Activated CD4-positive, alpha-beta T cell treated with anti-CD3 and anti-CD28 coated beads, Interleukin-2, amount 50 U/mL, for 24 hours (primary cell): ENCODE results near the gene TGOLN2.
"Not testable (repeated sequence)": the region's sequence is repeated elsewhere in the genome, so short reads cannot be mapped to it uniquely, and the experiment has no call there.

Experiments used
- DNase-seq, 2 donors: peaks; one replicate each; pipeline ENCODE4 v3.0.0-alpha.2; 2020; ENCODE audit warnings: low read depth in 1 of 2, low spot score in 1 of 2

The TGOLN2 gene

GRCh38 chr2:85327822-85328617 is at the start of gene TGOLN2:
Gene TGOLN2 (minus strand): TSS chr2:85327989. CDS start chr2:85327962, 27 bp downstream.
- peak; percentile 82 to 90 for DNase-seq

GRCh38 chr2:85377083-85377482 is 49.3 kb upstream of the TGOLN2 start:
- DNase-seq: no peak

- DNase-seq: no peak
These were observed 48.7 kb upstream of the TGOLN2 start for GRCh38 chr2:85376291-85377065.

GRCh38 chr2:85371045-85371444 is 43.3 kb upstream of the TGOLN2 start:
- no peak for DNase-seq

- no peak for DNase-seq
These were observed 41.7 kb upstream of the TGOLN2 start for GRCh38 chr2:85369500-85369899.

- DNase-seq: no peak
These were observed 41.1 kb upstream of the TGOLN2 start for GRCh38 chr2:85368921-85369320.

- no peak for DNase-seq
These were observed 39.4 kb upstream of the TGOLN2 start for GRCh38 chr2:85367180-85367579.

GRCh38 chr2:85362653-85363387 is 35.0 kb upstream of the TGOLN2 start:
- not testable (repeated sequence) for DNase-seq

- DNase-seq: no peak
These were observed 29.9 kb upstream of the TGOLN2 start for GRCh38 chr2:85357736-85358135.

- DNase-seq: no peak
These were observed 28.4 kb upstream of the TGOLN2 start for GRCh38 chr2:85356186-85356585.

- no peak for DNase-seq
These were observed 27.7 kb upstream of the TGOLN2 start for GRCh38 chr2:85355521-85355920.

- peak in 1 of 2 donors; percentile 1 for DNase-seq
These were observed 27.3 kb upstream of the TGOLN2 start for GRCh38 chr2:85355073-85355410.

- peak; percentile 78 to 97 for DNase-seq
These were observed 26.7 kb upstream of the TGOLN2 start, which contains the start of the genes ELMOD3 and RETSAT for GRCh38 chr2:85354286-85355072. Gene ELMOD3 (plus strand): TSS chr2:85354769. CDS start chr2:85357199, 2,430 bp downstream. Gene RETSAT (minus strand): TSS chr2:85354528. CDS start chr2:85354507, 21 bp downstream.

- DNase-seq: peak in 1 of 2 donors; percentile 1
These were observed 26.1 kb upstream of the TGOLN2 start for GRCh38 chr2:85353876-85354285.

GRCh38 chr2:85347599-85347998 is 19.8 kb upstream of the TGOLN2 start:
- DNase-seq: no peak

- DNase-seq: no peak
These were observed 16.7 kb upstream of the TGOLN2 start for GRCh38 chr2:85344356-85344954.

GRCh38 chr2:85343207-85343895 is 15.6 kb upstream of the TGOLN2 start:
- DNase-seq: not testable (repeated sequence)

- DNase-seq: no peak
These were observed 14.4 kb upstream of the TGOLN2 start for GRCh38 chr2:85342156-85342555.

GRCh38 chr2:85341269-85342029 is 13.7 kb upstream of the TGOLN2 start:
- DNase-seq: no peak
